Activated CD4-positive, alpha-beta memory T cell treated with anti-CD3 and anti-CD28 coated beads for 36 hours (primary cell): ENCODE data around the gene RASA3. TPM values are rescaled to one million over a fixed set of nuclear protein-coding genes. Genes with fewer than 3 reads are reported as not detected.
A peak's percentile ranks its signal among the peaks of the same experiment; 100 is the strongest.

Experiments
- CTCF ChIA-PET: fragments of 350-600 bp; sonication (Branson Sonifier 250); formaldehyde crosslinking; loops from one replicate; lab custom pipeline; 2021; ENCODE audit warnings: antibody characterized with exemption, inconsistent platforms; lab: Charles Lee
- POLR2A ChIA-PET: fragments of 350-600 bp; sonication (Branson Sonifier 250); formaldehyde crosslinking; loops from one replicate; lab custom pipeline; 2021; ENCODE audit warnings: antibody characterized with exemption; lab: Charles Lee
- DNase-seq: peaks from one replicate; pipeline ENCODE4 v3.0.0-alpha.2; 2020
- H3K27ac Mint-ChIP-seq: one replicate; pipeline ENCODE4 v1.8.0; 2021; ENCODE audit warnings: mixed read lengths
- H3K27me3 Mint-ChIP-seq: one replicate; pipeline ENCODE4 v1.8.0; 2021; ENCODE audit warnings: mixed read lengths
- H3K36me3 Mint-ChIP-seq: one replicate; pipeline ENCODE4 v1.8.0; 2021; ENCODE audit warnings: mixed read lengths
- H3K4me1 Mint-ChIP-seq: one replicate; pipeline ENCODE4 v1.8.0; 2021; ENCODE audit warnings: low read depth, mixed read lengths
- H3K4me3 Mint-ChIP-seq: one replicate; pipeline ENCODE4 v1.8.0; 2021; ENCODE audit warnings: mild to moderate bottlenecking, mixed read lengths
- H3K9me3 Mint-ChIP-seq: one replicate; pipeline ENCODE4 v1.8.0; 2021; ENCODE audit warnings: mixed read lengths
- intact Hi-C: fragments of 100-400 bp; cut with micrococcal nuclease; formaldehyde crosslinking; loops from one replicate; pipeline ENCODE4 v1.15.1; 2023
- total RNA-seq, 2 experiments: library from RNA; stranded (reverse); gene quantifications; one replicate each; pipeline ENCODE4 v1.2.3, GENCODE V29; 2021

RASA3 gene
- total RNA-seq, 2 experiments from 2014 or later: 45.9 to 49.3 TPM

GRCh38 chr13:113962386-113962785, 170.0 kb downstream of the RASA3 start:
- CTCF ChIA-PET: no interaction called here
- peaks cover 15% of the 10 kb centered on the region for H3K9me3 Mint-ChIP-seq
- no peaks in the 10 kb centered on the region for H3K4me1 Mint-ChIP-seq
- intact Hi-C loops: no loop called here
- no peaks in the 10 kb centered on the region for H3K27me3 Mint-ChIP-seq
- DNase-seq: no peak
- POLR2A ChIA-PET: no interaction called here
- H3K27ac Mint-ChIP-seq: no peak overlapping the region
- no peak overlapping the region for H3K4me3 Mint-ChIP-seq
- H3K36me3 Mint-ChIP-seq: peaks cover 19% of the 10 kb centered on the region

- CTCF ChIA-PET: no interaction called here
Measured at GRCh38 chr13:113960276-113960948, 172.0 kb downstream of the RASA3 start.

GRCh38 chr13:113959198-113959597, 173.2 kb downstream of the RASA3 start:
- Mint-ChIP-seq H3K27me3 (no peaks in the 10 kb centered on the region), H3K27ac (no peak overlapping the region), H3K4me1 (no peaks in the 10 kb centered on the region), H3K4me3 (no peak overlapping the region), H3K9me3 (peaks cover 19% of the 10 kb centered on the region), H3K36me3 (peaks cover 40% of the 10 kb centered on the region)
- peak; percentile 25 for DNase-seq
- intact Hi-C loops: no loop called here
- POLR2A ChIA-PET: no interaction called here
- CTCF ChIA-PET: interaction anchor here (0.7 kb wide), 1 partner anchor 10 kb away, joined by 4 read pairs; no protein-coding TSS in a partner anchor

More at GRCh38 chr13:113960276-113960948, 172.0 kb downstream of the RASA3 start:
- intact Hi-C loops: no loop called here
- Mint-ChIP-seq H3K27me3 (no peaks in the 10 kb centered on the region), H3K27ac (no peak overlapping the region), H3K9me3 (peaks cover 19% of the 10 kb centered on the region), H3K4me3 (no peak overlapping the region), H3K36me3 (peaks cover 31% of the 10 kb centered on the region), H3K4me1 (no peaks in the 10 kb centered on the region)
- POLR2A ChIA-PET: no interaction called here
- no peak for DNase-seq

- Mint-ChIP-seq H3K9me3 (peaks cover 19% of the 10 kb centered on the region), H3K27ac (no peak overlapping the region), H3K4me3 (no peak overlapping the region), H3K27me3 (no peaks in the 10 kb centered on the region), H3K4me1 (no peaks in the 10 kb centered on the region), H3K36me3 (peaks cover 43% of the 10 kb centered on the region)
- CTCF ChIA-PET: interaction anchor here (0.7 kb wide), 1 partner anchor 9 kb away, joined by 4 read pairs; no protein-coding TSS in a partner anchor
- no peak for DNase-seq
- intact Hi-C loops: no loop called here
- POLR2A ChIA-PET: no interaction called here
Measured at GRCh38 chr13:113958373-113958772, 174.1 kb downstream of the RASA3 start.

- intact Hi-C loops: no loop called here
- no peak overlapping the region for H3K27ac Mint-ChIP-seq
- no peak overlapping the region for H3K4me3 Mint-ChIP-seq
- ChIA-PET POLR2A (no interaction called here), CTCF (interaction anchor here (0.6 kb wide), 1 partner anchor 52 kb away, joined by 3 read pairs; no protein-coding TSS in a partner anchor)
- peaks cover 19% of the 10 kb centered on the region for H3K9me3 Mint-ChIP-seq
- peaks cover 43% of the 10 kb centered on the region for H3K36me3 Mint-ChIP-seq
- no peaks in the 10 kb centered on the region for H3K4me1 Mint-ChIP-seq
- H3K27me3 Mint-ChIP-seq: no peaks in the 10 kb centered on the region
- DNase-seq: no peak
Measured at GRCh38 chr13:113956571-113956970, 175.9 kb downstream of the RASA3 start.

GRCh38 chr13:113955691-113956090, 176.7 kb downstream of the RASA3 start:
- H3K9me3 Mint-ChIP-seq: peaks cover 19% of the 10 kb centered on the region
- no peak overlapping the region for H3K4me3 Mint-ChIP-seq
- intact Hi-C loops: no loop called here
- CTCF ChIA-PET: no interaction called here
- H3K27me3 Mint-ChIP-seq: no peaks in the 10 kb centered on the region
- peaks cover 43% of the 10 kb centered on the region for H3K36me3 Mint-ChIP-seq
- H3K27ac Mint-ChIP-seq: no peak overlapping the region
- H3K4me1 Mint-ChIP-seq: no peaks in the 10 kb centered on the region
- POLR2A ChIA-PET: no interaction called here
- DNase-seq: no peak

- POLR2A ChIA-PET: no interaction called here
- Mint-ChIP-seq H3K27me3 (no peaks in the 10 kb centered on the region), H3K4me1 (no peaks in the 10 kb centered on the region), H3K4me3 (no peak overlapping the region), H3K27ac (no peak overlapping the region), H3K36me3 (peaks cover 39% of the 10 kb centered on the region), H3K9me3 (peaks cover 15% of the 10 kb centered on the region)
- intact Hi-C loops: no loop called here
- DNase-seq: no peak
- CTCF ChIA-PET: no interaction called here
Measured at GRCh38 chr13:113955235-113955634, 177.2 kb downstream of the RASA3 start.

- no peak overlapping the region for H3K4me3 Mint-ChIP-seq
- peaks cover 32% of the 10 kb centered on the region for H3K36me3 Mint-ChIP-seq
- H3K9me3 Mint-ChIP-seq: peaks cover 8% of the 10 kb centered on the region
- intact Hi-C loops: loop anchor here (5.0 kb wide), 1 partner anchor 158 kb away; no protein-coding TSS in a partner anchor
- no peak overlapping the region for H3K27ac Mint-ChIP-seq
- H3K4me1 Mint-ChIP-seq: no peaks in the 10 kb centered on the region
- ChIA-PET CTCF (no interaction called here), POLR2A (no interaction called here)
- no peaks in the 10 kb centered on the region for H3K27me3 Mint-ChIP-seq
- DNase-seq: no peak
Measured at GRCh38 chr13:113954046-113954835, 178.2 kb downstream of the RASA3 start.

- no peaks in the 10 kb centered on the region for H3K27me3 Mint-ChIP-seq
- intact Hi-C loops: loop anchor here (5.0 kb wide), 1 partner anchor 159 kb away; no protein-coding TSS in a partner anchor
- H3K9me3 Mint-ChIP-seq: peaks cover 5% of the 10 kb centered on the region
- POLR2A ChIA-PET: no interaction called here
- H3K4me1 Mint-ChIP-seq: no peaks in the 10 kb centered on the region
- no peak overlapping the region for H3K4me3 Mint-ChIP-seq
- CTCF ChIA-PET: no interaction called here
- H3K36me3 Mint-ChIP-seq: peaks cover 26% of the 10 kb centered on the region
- no peak for DNase-seq
- H3K27ac Mint-ChIP-seq: no peak overlapping the region
Measured at GRCh38 chr13:113953561-113953960, 178.9 kb downstream of the RASA3 start.

- DNase-seq: no peak
- no peak overlapping the region for H3K27ac Mint-ChIP-seq
- CTCF ChIA-PET: no interaction called here
- intact Hi-C loops: loop anchor here (5.0 kb wide), 1 partner anchor 159 kb away; no protein-coding TSS in a partner anchor
- H3K4me3 Mint-ChIP-seq: no peak overlapping the region
- no peaks in the 10 kb centered on the region for H3K27me3 Mint-ChIP-seq
- H3K4me1 Mint-ChIP-seq: no peaks in the 10 kb centered on the region
- POLR2A ChIA-PET: no interaction called here
- H3K36me3 Mint-ChIP-seq: peaks cover 25% of the 10 kb centered on the region
- peaks cover 5% of the 10 kb centered on the region for H3K9me3 Mint-ChIP-seq
Measured at GRCh38 chr13:113952983-113953520, 179.4 kb downstream of the RASA3 start.

- ChIA-PET CTCF (no interaction called here), POLR2A (no interaction called here)
- peaks cover 25% of the 10 kb centered on the region for H3K36me3 Mint-ChIP-seq
- no peak for DNase-seq
- peaks cover 5% of the 10 kb centered on the region for H3K9me3 Mint-ChIP-seq
- H3K4me1 Mint-ChIP-seq: no peaks in the 10 kb centered on the region
- no peaks in the 10 kb centered on the region for H3K27me3 Mint-ChIP-seq
- H3K27ac Mint-ChIP-seq: no peak overlapping the region
- intact Hi-C loops: loop anchor here (5.0 kb wide), 1 partner anchor 160 kb away; no protein-coding TSS in a partner anchor
- no peak overlapping the region for H3K4me3 Mint-ChIP-seq
Measured at GRCh38 chr13:113952151-113952982, 180.1 kb downstream of the RASA3 start.
